K562 (cell line): ENCODE data around the gene SAE1. TPM values are rescaled to one million over a fixed set of nuclear protein-coding genes. Genes with fewer than 3 reads are reported as not detected.

Experiments used
- C11orf30 ChIP-seq: fragments of 450-650 bp; IDR thresholded peaks from 2 replicates; pipeline ENCODE4 v1.6.1; 2016; ENCODE audit warnings: low read depth, mild to moderate bottlenecking
- MEF2A ChIP-seq: IDR thresholded peaks from 2 replicates; pipeline ENCODE4 v1.6.1; 2011; ENCODE audit warnings: low read depth, mild to moderate bottlenecking, low read length, moderate library complexity; ENCODE audit not compliant: control insufficient read depth
- RBBP5 ChIP-seq: fragments of 200-600 bp; sonication (generic); IDR thresholded peaks from 2 replicates; pipeline ENCODE4 v1.6.1; 2012; ENCODE audit warnings: borderline replicate concordance, mild to moderate bottlenecking, low read length, control low read depth, inconsistent platforms; ENCODE audit not compliant: insufficient read depth, poor library complexity, severe bottlenecking
- RFX5 ChIP-seq: IDR thresholded peaks from 2 replicates; pipeline ENCODE4 v1.6.1; 2011; ENCODE audit warnings: low read depth, mild to moderate bottlenecking, improper control_type of control experiment, low read length
- RFX7 ChIP-seq: fragments of 250-450 bp; sonication (Bioruptor Pico); IDR thresholded peaks from 2 replicates; pipeline ENCODE4 v1.5.1; 2021; ENCODE audit warnings: mild to moderate bottlenecking
- SIRT6 ChIP-seq: IDR thresholded peaks from one replicate; pipeline ENCODE4 v1.6.1; 2012; ENCODE audit warnings: low read depth, mild to moderate bottlenecking, control low read depth, inconsistent platforms, low read length, moderate library complexity
- TAF1 ChIP-seq: IDR thresholded peaks from 2 replicates; pipeline ENCODE4 v1.6.1; 2011; ENCODE audit warnings: mild to moderate bottlenecking, low read length, moderate library complexity; ENCODE audit not compliant: insufficient read depth, control insufficient read depth, severe bottlenecking; ENCODE audit errors: extremely low read depth
- polyA plus RNA-seq, 8 experiments: library from polyadenylated mRNA; depleted of rRNA in 4 of 8; stranded (reverse) in 5 of 8; unstranded in 3 of 8; fragments of >200 nt; fragmentation: Nextera tagmentation in 2 of 8; fragmentation: Illumina TruSeq in 1 of 8; extraction: Ambion mirVana in 2 of 8; extraction: Trizol in 1 of 8; gene quantifications; 2 replicates each; pipeline versions ENCODE4 v1.2.1 to v1.2.3, GENCODE V29; 2011 to 2014; ENCODE audit warnings: inconsistent platforms in 1 of 8, missing spikeins in 1 of 8
- total RNA-seq, 7 experiments: library from RNA; depleted of rRNA in 6 of 7; stranded (reverse); fragments of >200 nt in 6 of 7; fragmentation: Illumina TruSeq in 2 of 7; extraction: Trizol in 2 of 7; gene quantifications; 2 replicates each; pipeline versions ENCODE4 v1.2.1 to v1.2.3, GENCODE V29; 2011 to 2021; ENCODE audit warnings: low replicate concordance in 1 of 7
- TF ChIP-seq, protein P1 (sequence below): fragments of 450-650 bp; IDR thresholded peaks from 2 replicates; pipeline ENCODE4 v1.6.1; 2017; ENCODE audit warnings: antibody characterized with exemption, mild to moderate bottlenecking
- TF ChIP-seq, protein P2 (sequence below): sonication (generic); formaldehyde crosslinking; IDR thresholded peaks from 2 replicates; pipeline ENCODE4 v1.8.0; 2022; ENCODE audit warnings: missing genetic modification reagents, mild to moderate bottlenecking, borderline replicate concordance
- TF ChIP-seq, protein P3 (sequence below): sonication (generic); formaldehyde crosslinking; IDR thresholded peaks from 2 replicates; pipeline ENCODE4 v1.8.0; 2022; ENCODE audit warnings: mild to moderate bottlenecking, missing genetic modification reagents
- TF ChIP-seq, protein P4 (sequence below), 2 experiments: fragments of 450-650 bp; IDR thresholded peaks; 2 replicates each; pipeline ENCODE4 v1.6.1; 2016; ENCODE audit warnings: mild to moderate bottlenecking in 2 of 2, borderline replicate concordance in 1 of 2, low read depth in 1 of 2, moderate library complexity in 1 of 2

Gene SAE1
- total and polyA plus RNA-seq, 9 of the 15 experiments (the other 6 are each of a cell fraction or from before 2014, with no cell fraction given): 82.8 to 299 (median 217) TPM

DNA sequence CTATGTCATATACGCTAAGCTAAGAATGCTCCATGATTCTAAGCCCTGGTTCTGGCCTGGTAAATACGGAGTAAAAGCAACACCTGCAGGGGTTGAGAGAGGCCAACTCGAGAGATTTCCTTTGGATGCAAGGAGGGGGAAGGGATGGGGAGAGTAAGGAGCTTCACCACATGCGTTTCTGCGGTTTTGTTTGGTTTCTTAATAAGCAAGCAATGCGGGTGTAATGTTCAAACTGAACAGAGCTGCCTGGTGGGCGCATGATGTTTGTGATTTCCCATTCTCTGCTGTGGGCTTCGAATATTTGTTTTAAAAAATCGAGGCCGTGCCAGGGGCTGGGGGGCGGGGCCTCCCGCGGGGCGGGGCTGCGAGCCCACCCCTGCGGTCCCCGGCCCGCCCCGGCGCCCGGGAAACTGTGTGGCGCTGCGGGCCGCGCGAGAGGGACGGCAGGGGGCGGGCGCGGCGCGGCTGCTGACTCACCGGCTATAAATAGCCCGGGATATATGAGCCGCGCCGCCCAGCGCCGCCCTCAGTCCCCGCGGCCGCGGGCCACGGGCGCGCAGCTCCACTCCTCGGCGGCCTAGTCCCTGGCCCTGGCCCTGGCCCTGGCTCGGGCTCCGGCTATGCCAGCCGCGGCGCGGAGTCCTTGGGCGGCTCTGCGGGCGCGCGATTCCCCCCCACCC, 95.3 kb downstream of the SAE1 start (continued):
- TF ChIP-seq, protein P1, sequence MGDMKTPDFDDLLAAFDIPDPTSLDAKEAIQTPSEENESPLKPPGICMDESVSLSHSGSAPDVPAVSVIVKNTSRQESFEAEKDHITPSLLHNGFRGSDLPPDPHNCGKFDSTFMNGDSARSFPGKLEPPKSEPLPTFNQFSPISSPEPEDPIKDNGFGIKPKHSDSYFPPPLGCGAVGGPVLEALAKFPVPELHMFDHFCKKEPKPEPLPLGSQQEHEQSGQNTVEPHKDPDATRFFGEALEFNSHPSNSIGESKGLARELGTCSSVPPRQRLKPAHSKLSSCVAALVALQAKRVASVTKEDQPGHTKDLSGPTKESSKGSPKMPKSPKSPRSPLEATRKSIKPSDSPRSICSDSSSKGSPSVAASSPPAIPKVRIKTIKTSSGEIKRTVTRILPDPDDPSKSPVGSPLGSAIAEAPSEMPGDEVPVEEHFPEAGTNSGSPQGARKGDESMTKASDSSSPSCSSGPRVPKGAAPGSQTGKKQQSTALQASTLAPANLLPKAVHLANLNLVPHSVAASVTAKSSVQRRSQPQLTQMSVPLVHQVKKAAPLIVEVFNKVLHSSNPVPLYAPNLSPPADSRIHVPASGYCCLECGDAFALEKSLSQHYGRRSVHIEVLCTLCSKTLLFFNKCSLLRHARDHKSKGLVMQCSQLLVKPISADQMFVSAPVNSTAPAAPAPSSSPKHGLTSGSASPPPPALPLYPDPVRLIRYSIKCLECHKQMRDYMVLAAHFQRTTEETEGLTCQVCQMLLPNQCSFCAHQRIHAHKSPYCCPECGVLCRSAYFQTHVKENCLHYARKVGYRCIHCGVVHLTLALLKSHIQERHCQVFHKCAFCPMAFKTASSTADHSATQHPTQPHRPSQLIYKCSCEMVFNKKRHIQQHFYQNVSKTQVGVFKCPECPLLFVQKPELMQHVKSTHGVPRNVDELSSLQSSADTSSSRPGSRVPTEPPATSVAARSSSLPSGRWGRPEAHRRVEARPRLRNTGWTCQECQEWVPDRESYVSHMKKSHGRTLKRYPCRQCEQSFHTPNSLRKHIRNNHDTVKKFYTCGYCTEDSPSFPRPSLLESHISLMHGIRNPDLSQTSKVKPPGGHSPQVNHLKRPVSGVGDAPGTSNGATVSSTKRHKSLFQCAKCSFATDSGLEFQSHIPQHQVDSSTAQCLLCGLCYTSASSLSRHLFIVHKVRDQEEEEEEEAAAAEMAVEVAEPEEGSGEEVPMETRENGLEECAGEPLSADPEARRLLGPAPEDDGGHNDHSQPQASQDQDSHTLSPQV: peak; percentile 49; the same call in 1 of the 2 replicates
- TF ChIP-seq RFX5 (no peak), TAF1 (peak; percentile 97), C11orf30 (no peak), RBBP5 (no peak), MEF2A (peak; percentile 98), RFX7 (CRISPR knock-in tag) (no peak), SIRT6 (no peak)
- TF ChIP-seq, protein P2, sequence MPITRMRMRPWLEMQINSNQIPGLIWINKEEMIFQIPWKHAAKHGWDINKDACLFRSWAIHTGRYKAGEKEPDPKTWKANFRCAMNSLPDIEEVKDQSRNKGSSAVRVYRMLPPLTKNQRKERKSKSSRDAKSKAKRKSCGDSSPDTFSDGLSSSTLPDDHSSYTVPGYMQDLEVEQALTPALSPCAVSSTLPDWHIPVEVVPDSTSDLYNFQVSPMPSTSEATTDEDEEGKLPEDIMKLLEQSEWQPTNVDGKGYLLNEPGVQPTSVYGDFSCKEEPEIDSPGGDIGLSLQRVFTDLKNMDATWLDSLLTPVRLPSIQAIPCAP (CRISPR knock-in tag): no peak
- TF ChIP-seq, protein P3, sequence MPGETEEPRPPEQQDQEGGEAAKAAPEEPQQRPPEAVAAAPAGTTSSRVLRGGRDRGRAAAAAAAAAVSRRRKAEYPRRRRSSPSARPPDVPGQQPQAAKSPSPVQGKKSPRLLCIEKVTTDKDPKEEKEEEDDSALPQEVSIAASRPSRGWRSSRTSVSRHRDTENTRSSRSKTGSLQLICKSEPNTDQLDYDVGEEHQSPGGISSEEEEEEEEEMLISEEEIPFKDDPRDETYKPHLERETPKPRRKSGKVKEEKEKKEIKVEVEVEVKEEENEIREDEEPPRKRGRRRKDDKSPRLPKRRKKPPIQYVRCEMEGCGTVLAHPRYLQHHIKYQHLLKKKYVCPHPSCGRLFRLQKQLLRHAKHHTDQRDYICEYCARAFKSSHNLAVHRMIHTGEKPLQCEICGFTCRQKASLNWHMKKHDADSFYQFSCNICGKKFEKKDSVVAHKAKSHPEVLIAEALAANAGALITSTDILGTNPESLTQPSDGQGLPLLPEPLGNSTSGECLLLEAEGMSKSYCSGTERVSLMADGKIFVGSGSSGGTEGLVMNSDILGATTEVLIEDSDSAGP (CRISPR knock-in tag): no peak
- TF ChIP-seq, protein P4, sequence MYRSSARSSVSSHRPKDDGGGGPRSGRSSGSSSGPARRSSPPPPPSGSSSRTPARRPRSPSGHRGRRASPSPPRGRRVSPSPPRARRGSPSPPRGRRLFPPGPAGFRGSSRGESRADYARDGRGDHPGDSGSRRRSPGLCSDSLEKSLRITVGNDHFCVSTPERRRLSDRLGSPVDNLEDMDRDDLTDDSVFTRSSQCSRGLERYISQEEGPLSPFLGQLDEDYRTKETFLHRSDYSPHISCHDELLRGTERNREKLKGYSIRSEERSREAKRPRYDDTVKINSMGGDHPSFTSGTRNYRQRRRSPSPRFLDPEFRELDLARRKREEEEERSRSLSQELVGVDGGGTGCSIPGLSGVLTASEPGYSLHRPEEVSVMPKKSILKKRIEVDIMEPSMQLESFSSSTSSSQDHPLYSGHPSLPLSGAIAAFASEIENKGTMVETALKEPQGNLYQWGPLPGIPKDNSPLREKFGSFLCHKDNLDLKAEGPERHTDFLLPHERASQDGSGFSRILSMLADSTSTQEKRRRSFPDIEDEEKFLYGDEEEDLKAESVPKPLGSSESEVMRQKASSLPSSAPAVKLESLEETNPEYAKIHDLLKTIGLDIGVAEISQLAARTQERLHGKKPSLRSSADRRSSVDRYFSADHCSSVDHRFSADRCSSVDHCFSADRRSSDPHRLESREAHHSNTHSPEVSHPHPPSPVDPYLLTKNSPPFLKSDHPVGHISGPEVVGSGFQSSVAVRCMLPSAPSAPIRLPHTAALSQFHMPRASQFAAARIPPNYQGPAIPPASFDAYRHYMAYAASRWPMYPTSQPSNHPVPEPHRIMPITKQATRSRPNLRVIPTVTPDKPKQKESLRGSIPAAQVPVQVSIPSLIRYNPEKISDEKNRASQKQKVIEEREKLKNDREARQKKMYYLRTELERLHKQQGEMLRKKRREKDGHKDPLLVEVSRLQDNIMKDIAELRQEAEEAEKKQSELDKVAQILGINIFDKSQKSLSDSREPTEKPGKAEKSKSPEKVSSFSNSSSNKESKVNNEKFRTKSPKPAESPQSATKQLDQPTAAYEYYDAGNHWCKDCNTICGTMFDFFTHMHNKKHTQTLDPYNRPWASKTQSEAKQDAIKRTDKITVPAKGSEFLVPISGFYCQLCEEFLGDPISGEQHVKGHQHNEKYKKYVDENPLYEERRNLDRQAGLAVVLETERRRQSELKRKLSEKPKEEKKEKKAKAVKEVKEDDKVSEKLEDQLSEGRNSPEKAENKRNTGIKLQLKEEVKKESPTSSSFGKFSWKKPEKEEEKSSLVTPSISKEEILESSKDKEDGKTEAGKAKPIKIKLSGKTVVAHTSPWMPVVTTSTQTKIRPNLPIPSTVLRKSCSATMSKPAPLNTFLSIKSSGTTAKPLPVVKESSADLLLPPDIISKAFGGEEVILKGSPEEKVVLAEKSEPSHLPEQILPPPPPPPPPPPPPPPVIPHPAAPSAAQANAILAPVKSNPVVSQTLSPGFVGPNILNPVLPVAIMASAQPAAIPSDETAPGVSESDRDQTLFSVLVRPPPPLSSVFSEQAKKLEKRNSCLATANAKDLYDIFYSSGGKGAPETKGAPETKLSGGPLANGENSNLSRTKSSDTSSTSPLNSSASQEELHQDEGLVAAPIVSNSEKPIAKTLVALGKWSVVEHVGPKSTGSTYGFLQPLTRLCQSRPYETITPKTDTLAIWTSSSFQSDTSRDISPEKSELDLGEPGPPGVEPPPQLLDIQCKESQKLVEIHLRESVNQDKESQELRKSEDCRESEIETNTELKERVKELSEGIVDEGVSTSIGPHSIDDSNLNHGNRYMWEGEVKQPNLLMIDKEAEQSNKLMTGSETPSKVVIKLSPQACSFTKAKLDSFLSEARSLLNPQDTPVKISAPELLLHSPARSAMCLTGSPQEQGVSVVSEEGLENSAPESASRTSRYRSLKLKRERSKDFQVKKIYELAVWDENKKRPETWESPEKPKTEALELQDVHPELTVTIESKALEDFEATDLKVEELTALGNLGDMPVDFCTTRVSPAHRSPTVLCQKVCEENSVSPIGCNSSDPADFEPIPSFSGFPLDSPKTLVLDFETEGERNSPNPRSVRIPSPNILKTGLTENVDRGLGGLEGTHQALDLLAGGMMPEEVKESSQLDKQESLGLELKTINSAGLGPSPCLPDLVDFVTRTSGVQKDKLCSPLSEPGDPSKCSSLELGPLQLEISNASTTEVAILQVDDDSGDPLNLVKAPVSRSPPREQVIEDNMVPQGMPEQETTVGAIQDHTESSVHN (IDR thresholded peaks at IDR 0.05; ENCODE audit: borderline replicate concordance in 1 of 2, low read depth in 1 of 2): no peak
